GM21360 (cell line): Measurements from ENCODE around the gene GPC1.

Experiments
- ATAC-seq: cut with Tn5 transposase; IDR thresholded peaks from one replicate; pipeline ENCODE4 v1.9.1; 2021; ENCODE audit warnings: mild to moderate bottlenecking, moderate library complexity; ENCODE audit not compliant: unreplicated experiment

Gene GPC1

GRCh38 chr2:240441326-240441992 lies 6.0 kb downstream of the GPC1 start:
- no peak for ATAC-seq

- no peak for ATAC-seq
These were observed 6.5 kb downstream of the GPC1 start for GRCh38 chr2:240441993-240442411.

GRCh38 chr2:240442891-240443715 lies 7.6 kb downstream of the GPC1 start:
- ATAC-seq, result no peak

GRCh38 chr2:240443891-240444301 lies 8.4 kb downstream of the GPC1 start:
- no peak for ATAC-seq

GRCh38 chr2:240444464-240444863 lies 9.0 kb downstream of the GPC1 start:
- no peak for ATAC-seq

- no peak for ATAC-seq
These were observed 10.6 kb downstream of the GPC1 start for GRCh38 chr2:240445961-240446663.

- no peak for ATAC-seq
These were observed 11.3 kb downstream of the GPC1 start for GRCh38 chr2:240446664-240447175.

- ATAC-seq, result no peak
These were observed 11.9 kb downstream of the GPC1 start for GRCh38 chr2:240447331-240447730.

- no peak for ATAC-seq
These were observed 12.5 kb downstream of the GPC1 start for GRCh38 chr2:240447934-240448333.

GRCh38 chr2:240448387-240449274 lies 13.2 kb downstream of the GPC1 start:
- no peak for ATAC-seq

GRCh38 chr2:240449764-240450531 lies 14.5 kb downstream of the GPC1 start:
- ATAC-seq, result no peak

- no peak for ATAC-seq
These were observed 15.2 kb downstream of the GPC1 start for GRCh38 chr2:240450532-240451107.

GRCh38 chr2:240451108-240451611 lies 15.7 kb downstream of the GPC1 start:
- no peak for ATAC-seq

- no peak for ATAC-seq
These were observed 16.5 kb downstream of the GPC1 start for GRCh38 chr2:240451791-240452461.

GRCh38 chr2:240452462-240453256 lies 17.2 kb downstream of the GPC1 start:
- no peak for ATAC-seq

- no peak for ATAC-seq
These were observed 18.1 kb downstream of the GPC1 start for GRCh38 chr2:240453461-240454105.
